ENCODE measurements around the gene MCTP2.

DNA sequence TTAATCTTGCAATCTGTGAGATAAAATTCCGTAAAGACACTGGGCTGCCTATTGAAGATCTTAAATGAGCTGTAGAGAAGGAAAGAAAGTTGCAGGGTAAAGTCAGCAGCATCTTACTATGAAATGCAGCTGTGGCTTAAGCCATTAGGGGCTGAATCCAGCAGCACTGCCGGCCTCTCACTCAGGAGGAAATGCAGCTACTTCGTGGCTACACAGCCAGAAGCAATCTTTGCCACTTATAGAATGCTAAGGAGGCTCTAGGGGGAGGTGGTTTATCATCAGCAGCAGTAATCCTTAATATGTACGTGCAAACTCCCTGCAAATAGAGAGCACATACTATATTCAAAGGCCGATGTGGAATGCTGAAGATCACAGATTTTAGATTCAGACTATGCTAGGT is 19.1 kb upstream of the MCTP2 start:
- TF ChIP-seq, protein P1, sequence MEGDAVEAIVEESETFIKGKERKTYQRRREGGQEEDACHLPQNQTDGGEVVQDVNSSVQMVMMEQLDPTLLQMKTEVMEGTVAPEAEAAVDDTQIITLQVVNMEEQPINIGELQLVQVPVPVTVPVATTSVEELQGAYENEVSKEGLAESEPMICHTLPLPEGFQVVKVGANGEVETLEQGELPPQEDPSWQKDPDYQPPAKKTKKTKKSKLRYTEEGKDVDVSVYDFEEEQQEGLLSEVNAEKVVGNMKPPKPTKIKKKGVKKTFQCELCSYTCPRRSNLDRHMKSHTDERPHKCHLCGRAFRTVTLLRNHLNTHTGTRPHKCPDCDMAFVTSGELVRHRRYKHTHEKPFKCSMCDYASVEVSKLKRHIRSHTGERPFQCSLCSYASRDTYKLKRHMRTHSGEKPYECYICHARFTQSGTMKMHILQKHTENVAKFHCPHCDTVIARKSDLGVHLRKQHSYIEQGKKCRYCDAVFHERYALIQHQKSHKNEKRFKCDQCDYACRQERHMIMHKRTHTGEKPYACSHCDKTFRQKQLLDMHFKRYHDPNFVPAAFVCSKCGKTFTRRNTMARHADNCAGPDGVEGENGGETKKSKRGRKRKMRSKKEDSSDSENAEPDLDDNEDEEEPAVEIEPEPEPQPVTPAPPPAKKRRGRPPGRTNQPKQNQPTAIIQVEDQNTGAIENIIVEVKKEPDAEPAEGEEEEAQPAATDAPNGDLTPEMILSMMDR (IDR thresholded peaks at IDR 0.05 in 2 of 3, conservative IDR thresholded peaks at IDR 0.05 in 1 of 3; ENCODE audit: insufficient read depth in 2 of 3, low read depth in 1 of 3, low read length in 3 of 3) = no peak
- TF ChIP-seq COPS2 (conservative IDR thresholded peaks at IDR 0.05) (no peak), ZNF217 (CRISPR knock-in tag; IDR thresholded peaks at IDR 0.05) (no peak), ARHGAP35 (IDR thresholded peaks at IDR 0.05; ENCODE audit: partially characterized antibody) (no peak), MTA2 (IDR thresholded peaks at IDR 0.05; ENCODE audit: low read depth) (no peak), HNRNPH1 (optimal IDR thresholded peaks at IDR 0.05; ENCODE audit: low read depth, low read length) (no peak), ZNF324 (CRISPR knock-in tag; IDR thresholded peaks at IDR 0.05) (no peak), SIN3A (IDR thresholded peaks at IDR 0.05; ENCODE audit: borderline replicate concordance in 2 of 2, control insufficient read depth in 1 of 2, low read depth in 2 of 2, low read length in 2 of 2) (no peak), CREB1 (IDR thresholded peaks at IDR 0.05) (no peak), CREB1 (CRISPR knock-in tag; IDR thresholded peaks at IDR 0.05) (no peak), MAZ (CRISPR knock-in tag; conservative IDR thresholded peaks at IDR 0.05 in 1 of 2, IDR thresholded peaks at IDR 0.05 in 1 of 2) (no peak), CBX3 (IDR thresholded peaks at IDR 0.05; ENCODE audit: borderline replicate concordance in 1 of 2, low read length in 2 of 2) (no peak), RBM22 (IDR thresholded peaks at IDR 0.05; ENCODE audit: low read depth, low read length, poor library complexity, severe bottlenecking) (no peak), ZFP36 (IDR thresholded peaks at IDR 0.05; ENCODE audit: low read depth, low read length, partially characterized antibody) (no peak)
- TF ChIP-seq, protein P2, sequence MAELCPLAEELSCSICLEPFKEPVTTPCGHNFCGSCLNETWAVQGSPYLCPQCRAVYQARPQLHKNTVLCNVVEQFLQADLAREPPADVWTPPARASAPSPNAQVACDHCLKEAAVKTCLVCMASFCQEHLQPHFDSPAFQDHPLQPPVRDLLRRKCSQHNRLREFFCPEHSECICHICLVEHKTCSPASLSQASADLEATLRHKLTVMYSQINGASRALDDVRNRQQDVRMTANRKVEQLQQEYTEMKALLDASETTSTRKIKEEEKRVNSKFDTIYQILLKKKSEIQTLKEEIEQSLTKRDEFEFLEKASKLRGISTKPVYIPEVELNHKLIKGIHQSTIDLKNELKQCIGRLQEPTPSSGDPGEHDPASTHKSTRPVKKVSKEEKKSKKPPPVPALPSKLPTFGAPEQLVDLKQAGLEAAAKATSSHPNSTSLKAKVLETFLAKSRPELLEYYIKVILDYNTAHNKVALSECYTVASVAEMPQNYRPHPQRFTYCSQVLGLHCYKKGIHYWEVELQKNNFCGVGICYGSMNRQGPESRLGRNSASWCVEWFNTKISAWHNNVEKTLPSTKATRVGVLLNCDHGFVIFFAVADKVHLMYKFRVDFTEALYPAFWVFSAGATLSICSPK (IDR thresholded peaks at IDR 0.05; ENCODE audit: borderline replicate concordance) = no peak

All from K562 (cell line).